LNCAP (cell line): ENCODE measurements around the gene CLEC16A.

Source experiments
- CTCF ChIP-seq: fragments of 450-650 bp; IDR thresholded peaks from 2 replicates; pipeline ENCODE4 v1.5.1; 2017; ENCODE audit warnings: mild to moderate bottlenecking

Gene CLEC16A

GRCh38 chr16:10920726-10921427 lies 23.5 kb upstream of the CLEC16A start:
- no peak for TF ChIP-seq CTCF

GRCh38 chr16:10921536-10922327 lies 22.6 kb upstream of the CLEC16A start:
- TF ChIP-seq CTCF: no peak

GRCh38 chr16:10922328-10923145 lies 21.8 kb upstream of the CLEC16A start:
- no peak for TF ChIP-seq CTCF

- no peak for TF ChIP-seq CTCF
Observed at GRCh38 chr16:10923146-10923649, 21.2 kb upstream of the CLEC16A start.

GRCh38 chr16:10923650-10924214 lies 20.6 kb upstream of the CLEC16A start:
- TF ChIP-seq CTCF: no peak

- TF ChIP-seq CTCF: no peak
Observed at GRCh38 chr16:10926094-10926493, 18.3 kb upstream of the CLEC16A start.

GRCh38 chr16:10926867-10927266 lies 17.5 kb upstream of the CLEC16A start:
- no peak for TF ChIP-seq CTCF
